Measurements from ENCODE around the gene PTPN7.
A peak's percentile ranks its signal among the peaks of the same experiment; 100 is the strongest.
"Not testable (repeated sequence)": the region's sequence is repeated elsewhere in the genome, so short reads cannot be mapped to it uniquely, and the experiment has no call there.

Gene PTPN7

GRCh38 chr1:202127836-202128622 lies 32.4 kb downstream of the PTPN7 start:
- DNase-seq, result no peak

- DNase-seq, result no peak
These were observed 33.3 kb downstream of the PTPN7 start for GRCh38 chr1:202127061-202127460.

- DNase-seq, result no peak
These were observed 34.0 kb downstream of the PTPN7 start for GRCh38 chr1:202126426-202126825.

- no peak for DNase-seq
These were observed 34.8 kb downstream of the PTPN7 start for GRCh38 chr1:202125611-202126010.

- no peak for DNase-seq
These were observed 36.3 kb downstream of the PTPN7 start for GRCh38 chr1:202124142-202124541.

GRCh38 chr1:202123336-202123813 lies 37.0 kb downstream of the PTPN7 start:
- no peak for DNase-seq

- DNase-seq, result no peak
These were observed 37.6 kb downstream of the PTPN7 start, which contains the start of gene GPR37L1 for GRCh38 chr1:202122639-202123335. Gene GPR37L1, plus strand, starts transcription at chr1:202122917. Its CDS starts 47 bp downstream, at chr1:202122964.

- DNase-seq, result no peak
These were observed 39.4 kb downstream of the PTPN7 start for GRCh38 chr1:202121006-202121405.

GRCh38 chr1:202117898-202118371 lies 42.5 kb downstream of the PTPN7 start:
- DNase-seq, result no peak

GRCh38 chr1:202116287-202116686 lies 44.1 kb downstream of the PTPN7 start:
- no peak for DNase-seq

GRCh38 chr1:202113690-202114300 lies 46.6 kb downstream of the PTPN7 start:
- DNase-seq, result no peak

GRCh38 chr1:202112859-202113689 lies 47.3 kb downstream of the PTPN7 start:
- DNase-seq, result peak; percentile 34

- DNase-seq, result not testable (repeated sequence)
These were observed 48.8 kb downstream of the PTPN7 start for GRCh38 chr1:202111589-202111988.

- DNase-seq, result no peak
These were observed 49.4 kb downstream of the PTPN7 start for GRCh38 chr1:202110977-202111376.

GRCh38 chr1:202107801-202108731 lies 52.3 kb downstream of the PTPN7 start:
- peak; percentile 79 for DNase-seq

GRCh38 chr1:202107321-202107761 lies 53.1 kb downstream of the PTPN7 start:
- DNase-seq, result peak; percentile 28

GRCh38 chr1:202106340-202107254 lies 53.8 kb downstream of the PTPN7 start:
- DNase-seq, result peak; percentile 95

GRCh38 chr1:202105571-202106339 lies 54.6 kb downstream of the PTPN7 start:
- DNase-seq, result peak; percentile 29

- no peak for DNase-seq
These were observed 56.3 kb downstream of the PTPN7 start for GRCh38 chr1:202104073-202104472.
